HCT116 (cell line): ENCODE results near the gene ABCC1. TPM values are rescaled to one million over a fixed set of nuclear protein-coding genes. Genes with fewer than 3 reads are reported as not detected.

Source experiments
- ATAC-seq: fragments of 200-7000 bp; cut with Tn5 transposase; 2 replicates; pipeline ENCODE4 v1.9.1; 2020; ENCODE audit warnings: mild to moderate bottlenecking, moderate library complexity
- BruUV-seq: library from RNA; stranded (reverse); fragments of 400-500 nt; replicated peaks from 2 replicates; lab custom pipeline; 2021; lab: Mats Ljungman, UMichigan
- CTCF ChIA-PET: fragments of 300-600 bp; sonication (Branson Sonifier 250); formaldehyde crosslinking; loops from one replicate; lab custom pipeline; 2021; ENCODE audit warnings: antibody characterized with exemption; lab: Charles Lee
- POLR2A ChIA-PET: fragments of 300-600, 350-600 bp; sonication (Branson Sonifier 250); formaldehyde crosslinking; loops from one replicate; lab custom pipeline; 2021; ENCODE audit warnings: antibody characterized with exemption; lab: Charles Lee
- RAD21 ChIA-PET, 2 experiments: fragments of 300-600 bp; sonication (Branson Sonifier 250); formaldehyde crosslinking; loops; one replicate each; lab custom pipeline; 2023; ENCODE audit warnings: low total read pairs in 2 of 2; ENCODE audit not compliant: uncharacterized antibody in 2 of 2, unreplicated experiment in 2 of 2, low non-redundant PET in 1 of 2; lab: Charles Lee
- DNase-seq: peaks from one replicate; pipeline ENCODE4 v3.0.0-alpha.2; 2010; ENCODE audit warnings: low read depth, low spot score
- H2AFZ ChIP-seq: fragments of 200-600 bp; shearing (Covaris generic), sonication (generic); 2 replicates; pipeline ENCODE4 v1.6.1; 2017; ENCODE audit warnings: low read depth, mixed run types, mixed read lengths, antibody characterized with exemption, low read length; ENCODE audit not compliant: poor library complexity, severe bottlenecking
- H3K27ac ChIP-seq: 2 replicates; pipeline ENCODE4 v1.5.1; 2012; ENCODE audit warnings: low read depth, low read length
- H3K27me3 ChIP-seq: fragments of 200-600 bp; sonication (generic); 2 replicates; pipeline ENCODE4 v1.6.1; 2016; ENCODE audit warnings: mixed run types, low read length, mixed read lengths; ENCODE audit not compliant: insufficient read depth
- H3K36me3 ChIP-seq, 2 experiments: fragments of 200-500 bp in 1 of 2; fragments of 200-600 bp in 1 of 2; sonication (Bioruptor generic) in 1 of 2; sonication (generic) in 1 of 2; 2 replicates each; pipeline versions ENCODE4 v1.5.1 to v1.6.1; 2014 to 2016; ENCODE audit warnings: low read length in 2 of 2, inconsistent platforms in 1 of 2, mixed read lengths in 1 of 2, mixed run types in 1 of 2; ENCODE audit not compliant: insufficient read depth in 2 of 2, control insufficient read depth in 1 of 2
- H3K4me1 ChIP-seq, 2 experiments: fragments of 200-600 bp in 1 of 2; sonication (generic) in 1 of 2; 2 replicates each; pipeline versions ENCODE4 v1.5.1 to v1.6.1; 2012 to 2017; ENCODE audit warnings: low read length in 2 of 2, inconsistent platforms in 1 of 2, mild to moderate bottlenecking in 1 of 2, mixed read lengths in 1 of 2, mixed run types in 1 of 2, moderate library complexity in 1 of 2; ENCODE audit not compliant: insufficient read depth in 2 of 2, control insufficient read depth in 1 of 2
- H3K4me2 ChIP-seq: fragments of 200-600 bp; sonication (generic); 2 replicates; pipeline ENCODE4 v1.6.1; 2017; ENCODE audit warnings: mixed run types, low read length, mixed read lengths
- H3K4me3 ChIP-seq, 2 experiments: fragments of 200-600 bp in 1 of 2; sonication (generic) in 1 of 2; replicated peaks in 1 of 2; 2 replicates each; pipeline ENCODE4 v1.5.1; 2011 to 2016; ENCODE audit warnings: low read length in 2 of 2, control low read depth in 1 of 2, low read depth in 1 of 2, mild to moderate bottlenecking in 1 of 2, mixed read lengths in 1 of 2, mixed run types in 1 of 2
- H3K79me2 ChIP-seq: fragments of 200-600 bp; sonication (generic); 2 replicates; pipeline ENCODE4 v1.6.1; 2017; ENCODE audit warnings: mild to moderate bottlenecking, mixed run types, low read length, moderate library complexity, mixed read lengths; ENCODE audit not compliant: insufficient read depth
- H3K9ac ChIP-seq: fragments of 200-600 bp; sonication (generic); 2 replicates; pipeline ENCODE4 v1.6.1; 2016; ENCODE audit warnings: low read length, mixed read lengths
- H3K9me2 ChIP-seq: fragments of 200-600 bp; sonication (generic), shearing (Covaris generic); 2 replicates; pipeline ENCODE4 v1.6.1; 2017; ENCODE audit warnings: mixed run types, mild to moderate bottlenecking, moderate library complexity; ENCODE audit not compliant: insufficient read depth
- H3K9me3 ChIP-seq, 2 experiments: fragments of 200-500 bp in 1 of 2; fragments of 200-600 bp in 1 of 2; sonication (Bioruptor generic) in 1 of 2; sonication (generic) in 1 of 2; 2 replicates each; pipeline ENCODE4 v1.6.1; 2014 to 2017; ENCODE audit warnings: low read length in 2 of 2, mixed read lengths in 2 of 2, inconsistent platforms in 1 of 2, low read depth in 1 of 2, mild to moderate bottlenecking in 1 of 2, mixed run types in 1 of 2, moderate library complexity in 1 of 2; ENCODE audit not compliant: control insufficient read depth in 1 of 2, insufficient read depth in 1 of 2
- H4K20me1 ChIP-seq: fragments of 200-600 bp; sonication (generic), shearing (Covaris generic); 2 replicates; pipeline ENCODE4 v1.6.1; 2017; ENCODE audit warnings: mixed run types, mild to moderate bottlenecking, moderate library complexity; ENCODE audit not compliant: insufficient read depth
- ATF3 ChIP-seq: IDR thresholded peaks from 2 replicates; pipeline ENCODE4 v1.6.1; 2012
- CBX3 ChIP-seq: IDR thresholded peaks from 2 replicates; pipeline ENCODE4 v1.6.1; 2012; ENCODE audit warnings: low read depth
- CEBPB ChIP-seq: IDR thresholded peaks from 2 replicates; pipeline ENCODE4 v1.6.1; 2012; ENCODE audit warnings: low read depth
- CTCF ChIP-seq, 3 experiments: fragments of 200-600 bp in 1 of 3; sonication (generic) in 1 of 3; IDR thresholded peaks in 2 of 3; conservative IDR thresholded peaks in 1 of 3; 2 replicates each; pipeline ENCODE4 v1.5.1; 2012 to 2017; ENCODE audit warnings: low read depth in 2 of 3, low read length in 2 of 3, antibody characterized with exemption in 1 of 3, borderline replicate concordance in 1 of 3, control low read depth in 1 of 3, mild to moderate bottlenecking in 1 of 3, mixed read lengths in 1 of 3, mixed run types in 1 of 3, moderate library complexity in 1 of 3; ENCODE audit not compliant: insufficient read depth in 1 of 3
- EGR1 ChIP-seq: IDR thresholded peaks from 2 replicates; pipeline ENCODE4 v1.6.1; 2012; ENCODE audit warnings: low read depth
- ELF1 ChIP-seq: IDR thresholded peaks from 2 replicates; pipeline ENCODE4 v1.6.1; 2012; ENCODE audit warnings: low read depth, borderline replicate concordance
- FOSL1 ChIP-seq: IDR thresholded peaks from 2 replicates; pipeline ENCODE4 v1.6.1; 2012; ENCODE audit warnings: low read depth
- MAX ChIP-seq: IDR thresholded peaks from 2 replicates; pipeline ENCODE4 v1.6.1; 2012
- POLR2A ChIP-seq: IDR thresholded peaks from 2 replicates; pipeline ENCODE4 v1.7.0; 2011; ENCODE audit warnings: borderline replicate concordance; ENCODE audit not compliant: insufficient read depth, insufficient read length; ENCODE audit errors: extremely low read depth
- POLR2AphosphoS5 ChIP-seq: IDR thresholded peaks from 2 replicates; pipeline ENCODE4 v1.6.1; 2011; ENCODE audit warnings: mild to moderate bottlenecking, low read depth, low read length, moderate library complexity
- REST ChIP-seq: IDR thresholded peaks from 2 replicates; pipeline ENCODE4 v1.6.1; 2012; ENCODE audit warnings: low read depth
- SIN3A ChIP-seq: IDR thresholded peaks from 2 replicates; pipeline ENCODE4 v1.6.1; 2012; ENCODE audit warnings: low read depth
- SRF ChIP-seq: IDR thresholded peaks from 2 replicates; pipeline ENCODE4 v1.6.1; 2012; ENCODE audit warnings: low read depth
- YY1 ChIP-seq: IDR thresholded peaks from 2 replicates; pipeline ENCODE4 v1.6.1; 2011; ENCODE audit warnings: low read length, low read depth, moderate library complexity, mild to moderate bottlenecking; ENCODE audit not compliant: insufficient replicate concordance; ENCODE audit errors: extremely low read depth
- ZFX ChIP-seq: fragments of 450-650 bp; IDR thresholded peaks from 2 replicates; pipeline ENCODE4 v1.6.1; 2017
- ZNF274 ChIP-seq: fragments of 200-500 bp; sonication (Bioruptor generic); IDR thresholded peaks from 2 replicates; pipeline ENCODE4 v1.6.1; 2014; ENCODE audit warnings: mild to moderate bottlenecking, low read depth, low read length, inconsistent platforms
- intact Hi-C: fragments of 100-400 bp; cut with micrococcal nuclease; formaldehyde crosslinking; loops from 2 replicates; pipeline ENCODE4 v1.10.0; 2022
- total RNA-seq: library from RNA; stranded (reverse); gene quantifications from one replicate; pipeline ENCODE4 v1.2.1, GENCODE V29; 2021; ENCODE audit not compliant: unreplicated experiment

The ABCC1 gene
- total RNA-seq, 1 experiment from 2014 or later, result 61.9 TPM

- ChIA-PET CTCF (no interaction called here), POLR2A (no interaction called here), RAD21 (no interaction called here)
- H3K9me3 ChIP-seq, result no peaks in the 10 kb centered on the region
- DNase-seq (no peak), ATAC-seq (no peak)
- no peak overlapping the region for H3K27ac ChIP-seq
- intact Hi-C loops, result no loop called here
- peaks cover 35 to 61% of the 10 kb centered on the region in 2 experiments for H3K36me3 ChIP-seq
- no peaks in the 10 kb centered on the region for H3K27me3 ChIP-seq
- no peak overlapping the region for H2AFZ ChIP-seq
- H3K4me2 ChIP-seq, result no peak overlapping the region
- H3K9me2 ChIP-seq, result no peaks in the 10 kb centered on the region
- H3K4me3 ChIP-seq, result no peak overlapping the region
- H3K79me2 ChIP-seq, result peaks cover 4% of the 10 kb centered on the region; the same call in 1 of the 2 replicates
- TF ChIP-seq POLR2A (no peak), CEBPB (no peak), REST (no peak), EGR1 (no peak), POLR2AphosphoS5 (no peak), YY1 (no peak), CTCF (IDR thresholded peaks at IDR 0.05 in 2 of 3, conservative IDR thresholded peaks at IDR 0.05 in 1 of 3; ENCODE audit: borderline replicate concordance in 1 of 3, insufficient read depth in 1 of 3, low read depth in 2 of 3, low read length in 2 of 3) (no peak), SRF (no peak), MAX (no peak), ELF1 (no peak), ZFX (no peak), SIN3A (no peak), CBX3 (no peak), ATF3 (no peak), FOSL1 (no peak), ZNF274 (no peak)
- no peaks in the 10 kb centered on the region for H3K4me1 ChIP-seq
- no peaks in the 10 kb centered on the region for H4K20me1 ChIP-seq
- H3K9ac ChIP-seq, result no peak overlapping the region
- BruUV-seq, result no TSS peak
Observed at GRCh38 chr16:16112450-16113053, 163.1 kb downstream of the ABCC1 start.
